Ovary (tissue), 3 donors: ENCODE data around the gene CCR6.

ENCODE experiments used
- CTCF ChIP-seq, 3 donors: fragments of 450-650 bp in 2 of 3; fragments of 200-600 bp in 1 of 3; IDR thresholded peaks; one replicate each; pipeline versions ENCODE4 v1.5.1 to v1.8.0; 2016 to 2022; ENCODE audit warnings: antibody characterized with exemption in 3 of 3, mild to moderate bottlenecking in 1 of 3
- POLR2A ChIP-seq: fragments of 450-650 bp; IDR thresholded peaks from one replicate; pipeline ENCODE4 v1.6.1; 2017; ENCODE audit warnings: antibody characterized with exemption, mild to moderate bottlenecking, moderate library complexity
- donor health status: DM: no; HTN: no; CAD: no.

GRCh38 chr6:167136376-167136775 is 13.5 kb downstream of the CCR6 start:
- no peak for TF ChIP-seq CTCF (IDR thresholded peaks at IDR 0.05)
- TF ChIP-seq POLR2A, result no peak
